ENCODE measurements around the gene SKAP2. TPM values are rescaled to one million over a fixed set of nuclear protein-coding genes. Genes with fewer than 3 reads are reported as not detected.

SKAP2 gene
- total and polyA plus RNA-seq, 2 of the 13 experiments (the other 11 are each of a cell fraction or from before 2014, with no cell fraction given), result 3.6 to 12.9 TPM

DNA sequence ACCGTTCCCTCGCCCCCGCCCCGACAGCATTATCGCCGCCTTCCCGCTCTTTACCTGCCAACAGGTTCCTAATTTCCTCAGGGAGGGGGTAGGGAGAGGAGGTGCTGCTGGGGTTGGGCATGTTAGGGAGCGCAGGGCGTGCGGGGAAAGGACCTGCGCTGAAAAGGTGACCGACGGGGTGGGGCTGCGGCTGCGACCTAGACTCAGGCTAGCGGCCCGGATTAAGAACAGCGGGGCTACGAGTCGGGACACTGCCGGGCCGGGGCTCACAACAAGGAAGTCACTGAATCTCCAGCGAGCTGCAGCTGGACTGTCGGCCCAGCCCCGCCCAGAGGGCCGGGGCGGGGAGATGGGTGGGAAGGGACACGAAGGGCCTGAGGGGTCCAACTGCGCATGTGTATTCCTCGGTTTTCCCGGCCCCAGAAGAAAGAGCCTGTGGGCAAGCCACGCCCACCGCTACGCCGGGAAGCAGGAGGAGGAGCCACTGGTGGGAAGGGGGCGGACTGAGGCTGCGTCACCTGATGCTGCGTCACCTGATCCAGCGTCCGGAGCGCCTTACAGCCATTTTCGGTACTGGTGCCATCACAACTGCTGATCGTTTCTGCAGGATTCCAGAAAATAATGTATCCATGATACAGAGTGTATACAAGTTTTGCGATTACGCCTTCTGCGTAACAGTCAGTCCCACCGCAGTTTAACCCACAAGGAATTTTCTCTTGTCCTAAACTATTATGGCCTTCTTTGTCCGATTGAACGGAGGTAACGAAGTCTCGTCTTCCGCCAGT, at the start of gene SKAP2 (continued):
- TF ChIP-seq, protein P1, sequence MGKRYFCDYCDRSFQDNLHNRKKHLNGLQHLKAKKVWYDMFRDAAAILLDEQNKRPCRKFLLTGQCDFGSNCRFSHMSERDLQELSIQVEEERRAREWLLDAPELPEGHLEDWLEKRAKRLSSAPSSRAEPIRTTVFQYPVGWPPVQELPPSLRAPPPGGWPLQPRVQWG (CRISPR knock-in tag; IDR thresholded peaks at IDR 0.05; ENCODE audit: borderline replicate concordance, low read depth), result no peak
- TF ChIP-seq PCBP2 (optimal IDR thresholded peaks at IDR 0.05; ENCODE audit: low read depth, low read length, poor library complexity, severe bottlenecking) (no peak), ZNF720 (CRISPR knock-in tag; IDR thresholded peaks at IDR 0.05) (no peak), ZNF484 (CRISPR knock-in tag; IDR thresholded peaks at IDR 0.05; ENCODE audit: borderline replicate concordance, low read depth) (no peak), SOX13 (IDR thresholded peaks at IDR 0.05) (no peak), SOX13 (CRISPR knock-in tag; conservative IDR thresholded peaks at IDR 0.05 in 1 of 2, IDR thresholded peaks at IDR 0.05 in 1 of 2) (0 out of 4 replicates have a peak, but pooled peaks of 1 of the 2 experiments have one; percentile 33), ZNF788 (CRISPR knock-in tag; IDR thresholded peaks at IDR 0.05; ENCODE audit: borderline replicate concordance) (no peak; the same call in 1 of the 2 replicates)
- TF ChIP-seq, protein P2, sequence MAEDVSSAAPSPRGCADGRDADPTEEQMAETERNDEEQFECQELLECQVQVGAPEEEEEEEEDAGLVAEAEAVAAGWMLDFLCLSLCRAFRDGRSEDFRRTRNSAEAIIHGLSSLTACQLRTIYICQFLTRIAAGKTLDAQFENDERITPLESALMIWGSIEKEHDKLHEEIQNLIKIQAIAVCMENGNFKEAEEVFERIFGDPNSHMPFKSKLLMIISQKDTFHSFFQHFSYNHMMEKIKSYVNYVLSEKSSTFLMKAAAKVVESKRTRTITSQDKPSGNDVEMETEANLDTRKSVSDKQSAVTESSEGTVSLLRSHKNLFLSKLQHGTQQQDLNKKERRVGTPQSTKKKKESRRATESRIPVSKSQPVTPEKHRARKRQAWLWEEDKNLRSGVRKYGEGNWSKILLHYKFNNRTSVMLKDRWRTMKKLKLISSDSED (CRISPR knock-in tag; IDR thresholded peaks at IDR 0.05), result no peak; the same call in 1 of the 2 replicates
- TF ChIP-seq, protein P3, sequence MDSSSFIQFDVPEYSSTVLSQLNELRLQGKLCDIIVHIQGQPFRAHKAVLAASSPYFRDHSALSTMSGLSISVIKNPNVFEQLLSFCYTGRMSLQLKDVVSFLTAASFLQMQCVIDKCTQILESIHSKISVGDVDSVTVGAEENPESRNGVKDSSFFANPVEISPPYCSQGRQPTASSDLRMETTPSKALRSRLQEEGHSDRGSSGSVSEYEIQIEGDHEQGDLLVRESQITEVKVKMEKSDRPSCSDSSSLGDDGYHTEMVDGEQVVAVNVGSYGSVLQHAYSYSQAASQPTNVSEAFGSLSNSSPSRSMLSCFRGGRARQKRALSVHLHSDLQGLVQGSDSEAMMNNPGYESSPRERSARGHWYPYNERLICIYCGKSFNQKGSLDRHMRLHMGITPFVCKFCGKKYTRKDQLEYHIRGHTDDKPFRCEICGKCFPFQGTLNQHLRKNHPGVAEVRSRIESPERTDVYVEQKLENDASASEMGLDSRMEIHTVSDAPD (CRISPR knock-in tag; IDR thresholded peaks at IDR 0.05), result 0 out of 2 replicates have a peak, but pooled peaks have one; percentile 33
- TF ChIP-seq, protein P4, sequence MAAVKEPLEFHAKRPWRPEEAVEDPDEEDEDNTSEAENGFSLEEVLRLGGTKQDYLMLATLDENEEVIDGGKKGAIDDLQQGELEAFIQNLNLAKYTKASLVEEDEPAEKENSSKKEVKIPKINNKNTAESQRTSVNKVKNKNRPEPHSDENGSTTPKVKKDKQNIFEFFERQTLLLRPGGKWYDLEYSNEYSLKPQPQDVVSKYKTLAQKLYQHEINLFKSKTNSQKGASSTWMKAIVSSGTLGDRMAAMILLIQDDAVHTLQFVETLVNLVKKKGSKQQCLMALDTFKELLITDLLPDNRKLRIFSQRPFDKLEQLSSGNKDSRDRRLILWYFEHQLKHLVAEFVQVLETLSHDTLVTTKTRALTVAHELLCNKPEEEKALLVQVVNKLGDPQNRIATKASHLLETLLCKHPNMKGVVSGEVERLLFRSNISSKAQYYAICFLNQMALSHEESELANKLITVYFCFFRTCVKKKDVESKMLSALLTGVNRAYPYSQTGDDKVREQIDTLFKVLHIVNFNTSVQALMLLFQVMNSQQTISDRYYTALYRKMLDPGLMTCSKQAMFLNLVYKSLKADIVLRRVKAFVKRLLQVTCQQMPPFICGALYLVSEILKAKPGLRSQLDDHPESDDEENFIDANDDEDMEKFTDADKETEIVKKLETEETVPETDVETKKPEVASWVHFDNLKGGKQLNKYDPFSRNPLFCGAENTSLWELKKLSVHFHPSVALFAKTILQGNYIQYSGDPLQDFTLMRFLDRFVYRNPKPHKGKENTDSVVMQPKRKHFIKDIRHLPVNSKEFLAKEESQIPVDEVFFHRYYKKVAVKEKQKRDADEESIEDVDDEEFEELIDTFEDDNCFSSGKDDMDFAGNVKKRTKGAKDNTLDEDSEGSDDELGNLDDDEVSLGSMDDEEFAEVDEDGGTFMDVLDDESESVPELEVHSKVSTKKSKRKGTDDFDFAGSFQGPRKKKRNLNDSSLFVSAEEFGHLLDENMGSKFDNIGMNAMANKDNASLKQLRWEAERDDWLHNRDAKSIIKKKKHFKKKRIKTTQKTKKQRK (IDR thresholded peaks at IDR 0.05; ENCODE audit: low read length), result no peak
- TF ChIP-seq, protein P5, sequence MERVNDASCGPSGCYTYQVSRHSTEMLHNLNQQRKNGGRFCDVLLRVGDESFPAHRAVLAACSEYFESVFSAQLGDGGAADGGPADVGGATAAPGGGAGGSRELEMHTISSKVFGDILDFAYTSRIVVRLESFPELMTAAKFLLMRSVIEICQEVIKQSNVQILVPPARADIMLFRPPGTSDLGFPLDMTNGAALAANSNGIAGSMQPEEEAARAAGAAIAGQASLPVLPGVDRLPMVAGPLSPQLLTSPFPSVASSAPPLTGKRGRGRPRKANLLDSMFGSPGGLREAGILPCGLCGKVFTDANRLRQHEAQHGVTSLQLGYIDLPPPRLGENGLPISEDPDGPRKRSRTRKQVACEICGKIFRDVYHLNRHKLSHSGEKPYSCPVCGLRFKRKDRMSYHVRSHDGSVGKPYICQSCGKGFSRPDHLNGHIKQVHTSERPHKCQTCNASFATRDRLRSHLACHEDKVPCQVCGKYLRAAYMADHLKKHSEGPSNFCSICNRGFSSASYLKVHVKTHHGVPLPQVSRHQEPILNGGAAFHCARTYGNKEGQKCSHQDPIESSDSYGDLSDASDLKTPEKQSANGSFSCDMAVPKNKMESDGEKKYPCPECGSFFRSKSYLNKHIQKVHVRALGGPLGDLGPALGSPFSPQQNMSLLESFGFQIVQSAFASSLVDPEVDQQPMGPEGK (CRISPR knock-in tag; IDR thresholded peaks at IDR 0.05), result peak; percentile 39
